GM18508 (cell line): ENCODE results near the gene MFRP.

ENCODE experiments used
- ATAC-seq: cut with Tn5 transposase; IDR thresholded peaks from one replicate; pipeline ENCODE4 v1.9.1; 2021; ENCODE audit warnings: moderate number of reproducible peaks; ENCODE audit not compliant: insufficient read depth, unreplicated experiment

The MFRP gene

GRCh38 chr11:119319136-119319699 is 27.3 kb downstream of the MFRP start:
- ATAC-seq, result no peak

GRCh38 chr11:119318240-119319135 is 28.0 kb downstream of the MFRP start:
- no peak for ATAC-seq

- no peak for ATAC-seq
Measured at GRCh38 chr11:119317592-119318239, 28.8 kb downstream of the MFRP start.

GRCh38 chr11:119316729-119317591 is 29.5 kb downstream of the MFRP start, which contains the start of gene MCAM:
Gene MCAM, minus strand, starts transcription at chr11:119317130. Its CDS starts 29 bp downstream, at chr11:119317101.
- ATAC-seq, result no peak

- no peak for ATAC-seq
Measured at GRCh38 chr11:119316016-119316728, 30.3 kb downstream of the MFRP start.

GRCh38 chr11:119315131-119316015 is 31.1 kb downstream of the MFRP start:
- ATAC-seq, result no peak

GRCh38 chr11:119314726-119315125 is 31.8 kb downstream of the MFRP start:
- no peak for ATAC-seq

- no peak for ATAC-seq
Measured at GRCh38 chr11:119310682-119311052, 35.8 kb downstream of the MFRP start.

- no peak for ATAC-seq
Measured at GRCh38 chr11:119309953-119310681, 36.4 kb downstream of the MFRP start.

- ATAC-seq, result no peak
Measured at GRCh38 chr11:119309411-119309810, 37.1 kb downstream of the MFRP start.

GRCh38 chr11:119307974-119308373 is 38.5 kb downstream of the MFRP start:
- no peak for ATAC-seq

GRCh38 chr11:119307219-119307618 is 39.3 kb downstream of the MFRP start:
- no peak for ATAC-seq

- no peak for ATAC-seq
Measured at GRCh38 chr11:119306373-119306890, 40.1 kb downstream of the MFRP start.

- ATAC-seq, result no peak
Measured at GRCh38 chr11:119305556-119306372, 40.7 kb downstream of the MFRP start.

GRCh38 chr11:119303227-119303718 is 43.2 kb downstream of the MFRP start:
- ATAC-seq, result no peak

- no peak for ATAC-seq
Measured at GRCh38 chr11:119300198-119300964, 46.1 kb downstream of the MFRP start.
